ENCODE results near the gene AIG1.
"Not testable (repeated sequence)": the region's sequence is repeated elsewhere in the genome, so short reads cannot be mapped to it uniquely, and the experiment has no call there.

The AIG1 gene, protein sequence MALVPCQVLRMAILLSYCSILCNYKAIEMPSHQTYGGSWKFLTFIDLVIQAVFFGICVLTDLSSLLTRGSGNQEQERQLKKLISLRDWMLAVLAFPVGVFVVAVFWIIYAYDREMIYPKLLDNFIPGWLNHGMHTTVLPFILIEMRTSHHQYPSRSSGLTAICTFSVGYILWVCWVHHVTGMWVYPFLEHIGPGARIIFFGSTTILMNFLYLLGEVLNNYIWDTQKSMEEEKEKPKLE

GRCh38 chr6:143060806-143061596, at the start of gene AIG1:
Gene AIG1 (plus strand): TSS chr6:143060889. CDS start chr6:143060926, 37 bp downstream.
- DNase-seq (ENCODE audit: low read depth), result peak; percentile 42

GRCh38 chr6:143014764-143015163, 45.9 kb upstream of the AIG1 start:
- no peak for DNase-seq (ENCODE audit: low read depth)

- no peak for DNase-seq (ENCODE audit: low read depth)
Observed at GRCh38 chr6:143015300-143015706, 45.4 kb upstream of the AIG1 start.

DNA sequence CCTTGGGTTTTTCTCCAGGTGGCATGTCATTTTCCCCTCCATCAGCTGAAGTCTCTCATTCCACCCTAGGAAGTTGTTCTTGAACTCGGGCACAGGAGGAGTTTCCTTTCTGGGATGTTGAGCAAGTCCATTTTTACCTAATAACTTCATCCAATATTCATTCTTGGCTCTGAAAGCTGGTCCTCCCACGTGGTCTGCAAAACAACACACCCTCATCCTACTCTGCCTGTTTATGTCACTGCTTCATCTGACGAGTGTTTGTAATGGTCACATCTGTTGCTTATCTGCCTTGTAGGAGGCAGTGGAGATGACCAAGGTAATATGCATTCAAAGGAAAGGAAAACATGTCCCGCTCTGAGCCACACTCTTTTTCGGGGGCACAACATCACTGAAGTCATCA, 41.7 kb upstream of the AIG1 start:
- DNase-seq (ENCODE audit: low read depth), result no peak

DNA sequence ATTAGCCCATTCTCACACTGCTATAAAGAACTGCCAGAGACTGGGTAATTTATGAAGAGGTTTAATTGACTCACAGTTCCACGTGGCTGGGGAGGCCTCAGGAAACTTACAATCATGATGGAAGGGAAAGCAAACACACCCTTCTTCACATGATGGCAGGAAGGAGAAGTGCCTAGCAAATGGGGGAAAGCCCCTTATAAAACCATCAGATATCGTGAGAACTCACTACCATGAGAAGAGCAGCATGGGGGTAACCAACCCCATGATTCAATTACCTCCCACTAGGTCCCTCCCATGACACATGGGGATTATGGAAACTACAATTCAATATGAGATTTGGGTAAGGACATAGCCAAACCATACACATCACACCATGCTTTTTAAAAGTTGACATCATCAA, 39.8 kb upstream of the AIG1 start:
- not testable (repeated sequence) for DNase-seq (ENCODE audit: low read depth)

- DNase-seq (ENCODE audit: low read depth), result no peak
Observed at GRCh38 chr6:143021543-143021942, 39.1 kb upstream of the AIG1 start.

DNA sequence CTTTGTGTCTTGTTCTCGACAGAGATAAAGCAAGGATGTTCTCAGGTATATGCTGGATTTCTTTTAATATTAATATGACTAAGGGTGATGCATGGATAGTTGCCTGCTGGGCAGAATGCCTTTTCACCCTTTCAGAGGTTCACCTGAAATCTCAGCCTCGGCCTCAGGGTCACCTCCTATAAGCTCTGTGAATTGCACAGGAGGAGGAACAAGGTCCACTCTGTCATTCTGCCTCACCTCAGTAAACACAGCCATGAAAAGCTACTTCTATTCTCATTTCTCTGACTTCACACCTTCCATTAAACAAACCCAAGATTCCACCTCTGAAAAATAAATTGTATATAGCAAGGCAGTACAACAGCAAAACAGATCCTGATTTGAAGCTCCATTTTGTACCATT, 38.1 kb upstream of the AIG1 start:
- DNase-seq (ENCODE audit: low read depth), result no peak

GRCh38 chr6:143023695-143024094, 37.0 kb upstream of the AIG1 start:
- DNase-seq (ENCODE audit: low read depth), result no peak

GRCh38 chr6:143024977-143025376, 35.7 kb upstream of the AIG1 start:
- no peak for DNase-seq (ENCODE audit: low read depth)

GRCh38 chr6:143026696-143027449, 33.8 kb upstream of the AIG1 start:
- DNase-seq (ENCODE audit: low read depth), result no peak

GRCh38 chr6:143034689-143035334, 25.9 kb upstream of the AIG1 start:
- no peak for DNase-seq (ENCODE audit: low read depth)

GRCh38 chr6:143037470-143037869, 23.2 kb upstream of the AIG1 start:
- DNase-seq (ENCODE audit: low read depth), result no peak

- no peak for DNase-seq (ENCODE audit: low read depth)
Observed at GRCh38 chr6:143038833-143039232, 21.9 kb upstream of the AIG1 start.

DNA sequence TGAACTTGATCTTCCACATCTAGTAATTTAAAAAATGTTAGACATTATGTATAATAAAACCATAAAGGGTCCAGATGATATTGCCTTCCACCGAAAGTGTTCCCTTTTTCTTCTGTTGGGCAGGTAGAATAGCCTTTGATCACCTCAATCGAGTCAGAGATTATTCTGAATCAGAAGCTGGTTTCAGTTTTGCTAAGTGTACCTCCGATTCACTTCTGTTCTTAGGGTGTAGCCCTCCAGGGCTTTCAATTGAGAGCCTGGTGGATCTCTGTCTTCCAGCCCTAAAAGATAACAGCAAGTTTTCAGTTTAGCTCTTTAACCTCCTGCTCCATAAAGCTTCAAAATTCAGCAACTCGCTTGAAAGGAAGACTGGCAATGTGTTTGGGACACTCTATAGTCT, 21.1 kb upstream of the AIG1 start:
- DNase-seq (ENCODE audit: low read depth), result no peak

- no peak for DNase-seq (ENCODE audit: low read depth)
Observed at GRCh38 chr6:143040018-143040417, 20.7 kb upstream of the AIG1 start.

- DNase-seq (ENCODE audit: low read depth), result not testable (repeated sequence)
Observed at GRCh38 chr6:143044345-143044744, 16.3 kb upstream of the AIG1 start.

GRCh38 chr6:143049611-143050010, 11.1 kb upstream of the AIG1 start:
- no peak for DNase-seq (ENCODE audit: low read depth)

- no peak for DNase-seq (ENCODE audit: low read depth)
Observed at GRCh38 chr6:143050509-143050908, 10.2 kb upstream of the AIG1 start.

DNA sequence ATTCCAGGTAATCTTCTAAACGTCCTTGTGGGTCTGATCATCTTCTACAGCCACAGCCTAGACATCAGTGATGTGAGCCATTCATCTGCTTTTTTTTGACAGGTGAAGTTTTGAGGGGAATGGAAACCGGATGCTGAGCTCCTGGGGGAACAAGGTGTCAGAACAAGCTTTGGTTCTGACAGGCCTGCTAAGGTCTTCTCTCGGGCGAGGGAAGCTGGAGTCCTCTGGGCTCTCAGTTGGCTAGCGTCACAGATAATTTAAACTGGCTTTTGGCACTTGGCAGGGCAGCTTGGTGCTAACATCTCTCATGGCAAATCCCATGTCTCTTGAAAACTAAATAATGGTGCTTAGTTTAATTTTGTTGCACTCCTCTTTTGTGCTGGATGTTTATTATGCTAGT, 8.4 kb upstream of the AIG1 start:
- DNase-seq (ENCODE audit: low read depth), result no peak

DNA sequence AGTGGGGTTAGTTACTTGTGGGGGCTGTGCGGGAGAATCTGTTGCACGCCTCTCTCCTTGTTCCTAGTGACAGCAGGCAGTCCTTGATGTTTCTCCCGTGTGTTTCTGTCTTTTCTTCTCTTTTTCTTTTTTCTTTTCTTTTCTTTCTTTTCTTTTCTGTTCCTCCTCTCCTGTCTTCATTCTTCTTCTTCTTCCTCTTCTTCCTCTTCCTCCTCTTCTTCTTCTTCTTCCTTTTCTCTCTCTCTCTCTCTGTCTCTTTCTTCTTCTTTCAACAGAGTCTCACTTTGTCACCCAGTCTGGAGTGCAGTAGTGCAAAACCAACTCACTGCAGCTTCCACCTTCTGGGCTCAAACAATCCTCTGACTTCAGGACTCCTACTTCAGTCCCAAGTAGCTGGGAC, 6.8 kb upstream of the AIG1 start:
- no peak for DNase-seq (ENCODE audit: low read depth)

DNA sequence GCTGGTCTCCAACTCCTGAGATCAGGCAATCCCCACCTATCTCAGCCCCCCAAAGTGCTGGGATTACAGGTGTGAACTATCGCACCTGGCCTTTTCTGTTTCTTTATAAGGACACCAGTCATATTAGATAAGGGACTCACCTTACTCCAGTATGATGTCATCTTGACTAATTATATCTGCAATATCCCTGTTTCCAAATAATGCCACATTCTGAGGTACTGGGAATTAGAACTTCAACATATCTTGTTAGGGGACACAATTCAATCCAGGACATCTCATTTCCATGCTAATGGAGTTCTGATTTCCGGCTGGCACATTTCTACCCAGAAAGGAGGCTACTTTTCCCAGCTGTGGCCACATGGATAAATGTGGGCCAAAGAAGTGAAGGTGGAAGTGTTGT, 6.4 kb upstream of the AIG1 start:
- DNase-seq (ENCODE audit: low read depth), result no peak

DNA sequence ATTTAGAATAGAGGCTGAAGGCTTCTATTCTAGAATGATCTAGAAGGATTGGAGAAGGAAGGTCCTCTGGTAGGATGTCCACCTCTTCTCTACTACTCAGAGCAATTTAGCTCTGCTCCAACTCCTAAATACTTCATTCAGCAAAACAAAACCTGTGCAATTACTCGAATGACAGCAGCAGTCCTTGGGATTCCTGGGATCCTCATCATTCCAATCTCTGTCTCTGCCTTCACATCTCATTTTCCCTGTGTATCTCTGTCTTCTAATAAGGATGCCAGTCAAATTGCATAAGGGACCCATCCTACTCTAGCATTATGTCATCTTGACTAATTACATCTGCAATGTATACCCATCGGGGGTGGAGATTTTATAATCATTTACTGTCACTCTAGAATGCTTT, 5.5 kb upstream of the AIG1 start:
- DNase-seq (ENCODE audit: low read depth), result no peak

DNA sequence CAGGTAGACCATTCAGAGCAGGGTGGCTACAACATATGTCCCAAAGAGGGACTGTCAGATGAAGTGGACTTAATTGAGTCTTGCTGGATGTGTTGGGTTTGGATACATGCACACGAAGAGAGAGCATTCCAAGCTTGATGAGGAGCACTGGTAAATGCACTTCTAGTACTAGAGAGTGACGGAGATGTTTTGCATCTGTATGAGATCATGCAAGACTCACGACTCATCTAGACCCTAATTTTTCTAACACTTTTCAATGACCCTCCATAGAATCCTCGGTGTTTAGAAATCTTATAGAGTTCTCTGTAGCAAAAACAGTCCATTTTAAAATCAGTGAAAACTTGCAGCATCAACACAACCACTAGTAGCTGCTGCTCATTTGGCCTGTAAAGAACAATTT, 4.8 kb upstream of the AIG1 start:
- DNase-seq (ENCODE audit: low read depth), result no peak
